ENCODE measurements around the gene RAB44.

Gene RAB44

DNA sequence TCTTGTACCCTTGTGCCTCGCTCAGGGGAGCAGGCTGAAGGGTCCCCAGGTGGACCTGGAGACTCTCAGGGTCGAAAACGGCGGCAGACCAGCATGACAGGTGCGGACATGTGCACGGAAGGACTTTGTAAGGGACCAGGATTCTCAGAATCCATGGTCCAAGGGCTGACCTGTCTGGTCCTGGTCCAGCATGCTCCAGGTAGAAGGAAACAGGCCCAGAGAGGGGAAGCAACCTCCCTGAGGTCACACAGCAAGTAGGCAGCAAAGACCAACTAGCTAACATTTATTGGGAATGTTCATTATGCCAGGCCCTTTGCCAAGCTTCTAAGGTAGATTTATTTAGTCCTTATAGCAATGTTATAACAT, 13.2 kb upstream of the RAB44 start:
- H3K4me3 ChIP-seq (ENCODE audit: low read depth, low read length), result no peak overlapping the region
- TF ChIP-seq, protein P1, sequence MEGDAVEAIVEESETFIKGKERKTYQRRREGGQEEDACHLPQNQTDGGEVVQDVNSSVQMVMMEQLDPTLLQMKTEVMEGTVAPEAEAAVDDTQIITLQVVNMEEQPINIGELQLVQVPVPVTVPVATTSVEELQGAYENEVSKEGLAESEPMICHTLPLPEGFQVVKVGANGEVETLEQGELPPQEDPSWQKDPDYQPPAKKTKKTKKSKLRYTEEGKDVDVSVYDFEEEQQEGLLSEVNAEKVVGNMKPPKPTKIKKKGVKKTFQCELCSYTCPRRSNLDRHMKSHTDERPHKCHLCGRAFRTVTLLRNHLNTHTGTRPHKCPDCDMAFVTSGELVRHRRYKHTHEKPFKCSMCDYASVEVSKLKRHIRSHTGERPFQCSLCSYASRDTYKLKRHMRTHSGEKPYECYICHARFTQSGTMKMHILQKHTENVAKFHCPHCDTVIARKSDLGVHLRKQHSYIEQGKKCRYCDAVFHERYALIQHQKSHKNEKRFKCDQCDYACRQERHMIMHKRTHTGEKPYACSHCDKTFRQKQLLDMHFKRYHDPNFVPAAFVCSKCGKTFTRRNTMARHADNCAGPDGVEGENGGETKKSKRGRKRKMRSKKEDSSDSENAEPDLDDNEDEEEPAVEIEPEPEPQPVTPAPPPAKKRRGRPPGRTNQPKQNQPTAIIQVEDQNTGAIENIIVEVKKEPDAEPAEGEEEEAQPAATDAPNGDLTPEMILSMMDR (IDR thresholded peaks at IDR 0.05; ENCODE audit: borderline replicate concordance, insufficient read depth, low read depth, low read length), result no peak

DNA sequence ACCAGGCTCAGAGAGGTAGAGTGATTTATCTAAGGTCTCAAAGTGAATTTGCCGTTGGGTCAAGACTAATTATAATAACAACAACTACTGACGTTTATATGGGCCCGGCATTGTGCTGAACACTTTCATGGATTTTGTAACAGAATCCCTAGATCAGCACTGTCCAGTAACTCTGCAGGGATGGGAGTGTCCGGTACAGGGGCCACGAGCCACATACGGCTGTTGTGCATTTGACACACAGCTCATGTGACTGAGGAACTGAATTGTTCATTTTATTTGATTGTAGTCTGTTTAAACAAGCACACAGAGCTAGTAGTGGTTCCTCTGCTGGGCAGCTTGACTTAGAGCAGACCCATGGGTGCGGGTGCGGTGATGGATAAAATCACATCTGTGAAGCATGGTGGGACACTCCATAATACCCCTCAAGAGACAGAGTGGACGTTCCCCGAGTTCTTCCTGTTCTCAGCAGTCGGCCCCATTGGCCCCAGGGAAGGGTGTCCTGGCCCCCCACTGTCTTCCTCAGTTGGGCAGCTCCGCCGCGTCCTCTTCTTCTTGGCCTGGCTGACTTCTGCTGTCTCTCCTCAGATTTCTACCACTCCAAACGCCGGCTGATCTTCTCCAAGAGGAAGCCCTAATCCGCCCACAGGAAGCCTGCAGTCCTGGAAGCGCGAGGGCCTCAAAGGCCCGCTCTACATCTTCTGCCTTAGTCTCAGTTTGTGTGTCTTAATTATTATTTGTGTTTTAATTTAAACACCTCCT, 12.3 kb upstream of the RAB44 start:
- TF ChIP-seq, protein P1 (IDR thresholded peaks at IDR 0.05; ENCODE audit: borderline replicate concordance, insufficient read depth, low read depth, low read length), result no peak

DNA sequence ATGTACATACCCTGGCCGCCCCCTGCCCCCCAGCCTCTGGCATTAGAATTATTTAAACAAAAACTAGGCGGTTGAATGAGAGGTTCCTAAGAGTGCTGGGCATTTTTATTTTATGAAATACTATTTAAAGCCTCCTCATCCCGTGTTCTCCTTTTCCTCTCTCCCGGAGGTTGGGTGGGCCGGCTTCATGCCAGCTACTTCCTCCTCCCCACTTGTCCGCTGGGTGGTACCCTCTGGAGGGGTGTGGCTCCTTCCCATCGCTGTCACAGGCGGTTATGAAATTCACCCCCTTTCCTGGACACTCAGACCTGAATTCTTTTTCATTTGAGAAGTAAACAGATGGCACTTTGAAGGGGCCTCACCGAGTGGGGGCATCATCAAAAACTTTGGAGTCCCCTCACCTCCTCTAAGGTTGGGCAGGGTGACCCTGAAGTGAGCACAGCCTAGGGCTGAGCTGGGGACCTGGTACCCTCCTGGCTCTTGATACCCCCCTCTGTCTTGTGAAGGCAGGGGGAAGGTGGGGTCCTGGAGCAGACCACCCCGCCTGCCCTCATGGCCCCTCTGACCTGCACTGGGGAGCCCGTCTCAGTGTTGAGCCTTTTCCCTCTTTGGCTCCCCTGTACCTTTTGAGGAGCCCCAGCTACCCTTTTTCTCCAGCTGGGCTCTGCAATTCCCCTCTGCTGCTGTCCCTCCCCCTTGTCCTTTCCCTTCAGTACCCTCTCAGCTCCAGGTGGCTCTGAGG, 11.5 kb upstream of the RAB44 start:
- H3K4me3 ChIP-seq (ENCODE audit: low read depth, low read length), result no peak overlapping the region
- TF ChIP-seq, protein P1 (IDR thresholded peaks at IDR 0.05; ENCODE audit: borderline replicate concordance, insufficient read depth, low read depth, low read length), result no peak

More for the DNA sequence above, 12.3 kb upstream of the RAB44 start:
- no peak overlapping the region for H3K4me3 ChIP-seq (ENCODE audit: low read depth, low read length)

DNA sequence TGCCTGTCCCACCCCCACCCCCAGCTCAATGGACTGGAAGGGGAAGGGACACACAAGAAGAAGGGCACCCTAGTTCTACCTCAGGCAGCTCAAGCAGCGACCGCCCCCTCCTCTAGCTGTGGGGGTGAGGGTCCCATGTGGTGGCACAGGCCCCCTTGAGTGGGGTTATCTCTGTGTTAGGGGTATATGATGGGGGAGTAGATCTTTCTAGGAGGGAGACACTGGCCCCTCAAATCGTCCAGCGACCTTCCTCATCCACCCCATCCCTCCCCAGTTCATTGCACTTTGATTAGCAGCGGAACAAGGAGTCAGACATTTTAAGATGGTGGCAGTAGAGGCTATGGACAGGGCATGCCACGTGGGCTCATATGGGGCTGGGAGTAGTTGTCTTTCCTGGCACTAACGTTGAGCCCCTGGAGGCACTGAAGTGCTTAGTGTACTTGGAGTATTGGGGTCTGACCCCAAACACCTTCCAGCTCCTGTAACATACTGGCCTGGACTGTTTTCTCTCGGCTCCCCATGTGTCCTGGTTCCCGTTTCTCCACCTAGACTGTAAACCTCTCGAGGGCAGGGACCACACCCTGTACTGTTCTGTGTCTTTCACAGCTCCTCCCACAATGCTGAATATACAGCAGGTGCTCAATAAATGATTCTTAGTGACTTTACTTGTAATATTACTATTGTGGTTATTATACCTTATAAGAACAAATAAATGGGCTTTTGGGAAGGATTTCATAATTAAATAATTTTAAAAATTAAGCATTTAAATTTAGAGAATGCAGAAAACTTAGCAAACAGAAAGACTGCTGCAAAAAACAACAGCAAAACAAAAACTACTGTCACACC, 10.7 kb upstream of the RAB44 start:
- H3K4me3 ChIP-seq (ENCODE audit: low read depth, low read length), result no peak overlapping the region
- TF ChIP-seq, protein P1 (IDR thresholded peaks at IDR 0.05; ENCODE audit: borderline replicate concordance, insufficient read depth, low read depth, low read length), result no peak

DNA sequence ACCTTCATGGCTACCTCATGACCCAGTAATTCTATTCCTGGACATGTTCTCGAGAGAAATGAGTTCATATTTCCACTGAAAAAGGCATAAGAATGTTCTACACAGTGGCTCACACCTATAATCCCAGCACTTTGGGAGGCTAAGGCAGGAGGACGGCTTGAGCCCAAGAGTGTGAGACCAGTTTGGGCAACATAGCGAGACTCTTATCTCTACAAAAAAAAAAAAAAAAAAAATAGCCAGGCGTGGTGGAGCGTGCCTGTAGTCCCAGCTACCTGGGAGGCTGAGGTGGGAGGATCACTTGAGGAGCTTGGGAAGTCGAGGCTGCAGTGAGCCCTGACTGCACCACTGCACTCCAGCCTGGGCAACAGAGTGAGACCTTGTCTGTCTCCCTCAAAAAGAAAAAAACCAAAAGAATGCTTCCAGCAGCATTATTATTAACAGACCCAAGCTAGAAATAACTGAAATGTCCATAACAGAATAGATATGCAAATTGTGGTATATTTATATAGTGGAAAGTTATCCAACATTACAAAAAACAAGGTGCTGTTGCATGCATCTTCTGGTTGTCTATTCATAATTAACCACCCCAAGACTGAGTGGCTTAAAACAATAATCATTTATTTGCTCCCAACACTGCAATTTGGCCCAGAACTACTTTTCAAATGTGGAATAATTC, 9.4 kb upstream of the RAB44 start:
- H3K4me3 ChIP-seq (ENCODE audit: low read depth, low read length), result no peak overlapping the region
- TF ChIP-seq, protein P1 (IDR thresholded peaks at IDR 0.05; ENCODE audit: borderline replicate concordance, insufficient read depth, low read depth, low read length), result no peak

DNA sequence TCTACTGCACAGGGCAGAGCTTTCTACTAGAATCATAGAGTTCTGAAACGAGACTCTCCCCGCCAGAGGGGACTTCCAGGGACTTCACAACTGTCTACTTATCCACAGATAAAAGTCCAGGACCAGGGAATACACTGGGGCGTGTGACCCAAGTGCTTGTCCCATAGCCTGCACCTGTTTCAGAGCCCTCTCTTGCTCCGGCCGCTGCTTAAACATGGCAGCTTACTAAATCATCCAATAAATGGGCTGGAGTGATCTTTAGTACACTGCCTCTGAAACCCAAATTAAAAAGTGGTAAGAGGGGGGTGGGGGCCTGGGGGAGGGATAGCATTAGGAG, 8.9 kb upstream of the RAB44 start:
- TF ChIP-seq, protein P1 (IDR thresholded peaks at IDR 0.05; ENCODE audit: borderline replicate concordance, insufficient read depth, low read depth, low read length), result no peak
- no peak overlapping the region for H3K4me3 ChIP-seq (ENCODE audit: low read depth, low read length)

Measured in GM12875 (cell line).